Fibroblast of villous mesenchyme (primary cell): ENCODE measurements around the gene ANKS1B. TPM values are rescaled to one million over a fixed set of nuclear protein-coding genes. Genes with fewer than 3 reads are reported as not detected.
A peak's percentile ranks its signal among the peaks of the same experiment; 100 is the strongest.

Experiments used
- DNase-seq: peaks from one replicate; pipeline ENCODE4 v3.0.0-alpha.2; 2010; ENCODE audit warnings: low read depth
- H3K4me3 ChIP-seq: 2 replicates; pipeline ENCODE4 v1.5.1; 2011; ENCODE audit warnings: low read depth, mild to moderate bottlenecking, low read length
- CTCF ChIP-seq: IDR thresholded peaks from 2 replicates; pipeline ENCODE4 v1.5.1; 2012; ENCODE audit warnings: low read depth, mild to moderate bottlenecking, low read length; ENCODE audit not compliant: insufficient read depth
- total RNA-seq: library from RNA; depleted of rRNA; stranded (reverse); fragments of >200 nt; gene quantifications from 2 replicates; pipeline ENCODE4 v1.2.3, GENCODE V29; 2012

ANKS1B gene
- total RNA-seq, 1 donor: 0.86 TPM

- no peak for DNase-seq
- H3K4me3 ChIP-seq: no peak overlapping the region
- no peak for TF ChIP-seq CTCF
Observed at GRCh38 chr12:99392091-99392850, 592.5 kb downstream of the ANKS1B start.

- TF ChIP-seq CTCF: no peak
- no peak overlapping the region for H3K4me3 ChIP-seq
- no peak for DNase-seq
Observed at GRCh38 chr12:99390707-99391106, 594.0 kb downstream of the ANKS1B start.

GRCh38 chr12:99389751-99390150, 595.0 kb downstream of the ANKS1B start:
- TF ChIP-seq CTCF: no peak
- no peak overlapping the region for H3K4me3 ChIP-seq
- DNase-seq: no peak

GRCh38 chr12:99388671-99389195, 596.0 kb downstream of the ANKS1B start:
- no peak for DNase-seq
- no peak for TF ChIP-seq CTCF
- no peak overlapping the region for H3K4me3 ChIP-seq

- no peak overlapping the region for H3K4me3 ChIP-seq
- TF ChIP-seq CTCF: no peak
- DNase-seq: no peak
Observed at GRCh38 chr12:99387661-99388060, 597.1 kb downstream of the ANKS1B start.

GRCh38 chr12:99386907-99387306, 597.8 kb downstream of the ANKS1B start:
- H3K4me3 ChIP-seq: no peak overlapping the region
- peak; percentile 2 for DNase-seq
- peak; percentile 20 for TF ChIP-seq CTCF

- H3K4me3 ChIP-seq: no peak overlapping the region
- TF ChIP-seq CTCF: no peak
- no peak for DNase-seq
Observed at GRCh38 chr12:99383258-99383657, 601.5 kb downstream of the ANKS1B start.
